ENCODE results near the gene EHBP1L1.

DNA sequence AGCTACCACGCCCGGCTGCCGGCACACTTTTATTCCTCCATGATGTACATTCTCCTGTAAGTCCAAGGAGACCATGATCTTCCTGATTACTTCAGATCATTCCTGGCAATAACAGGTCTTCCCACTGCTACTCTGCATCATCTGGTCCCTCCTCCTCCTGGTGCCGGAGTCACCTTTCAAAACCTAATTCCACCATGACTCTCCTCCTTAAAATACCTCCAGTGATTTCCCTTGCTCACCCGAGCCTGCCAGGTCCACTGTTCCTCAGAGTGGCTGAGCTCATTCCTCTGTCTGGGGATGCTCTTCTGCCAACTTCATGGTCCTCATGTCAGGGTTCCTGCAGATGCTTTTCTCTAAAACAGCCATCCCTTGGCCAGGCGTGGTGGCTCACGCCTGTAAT lies 13.8 kb upstream of the EHBP1L1 start:
- TF ChIP-seq, protein P1, sequence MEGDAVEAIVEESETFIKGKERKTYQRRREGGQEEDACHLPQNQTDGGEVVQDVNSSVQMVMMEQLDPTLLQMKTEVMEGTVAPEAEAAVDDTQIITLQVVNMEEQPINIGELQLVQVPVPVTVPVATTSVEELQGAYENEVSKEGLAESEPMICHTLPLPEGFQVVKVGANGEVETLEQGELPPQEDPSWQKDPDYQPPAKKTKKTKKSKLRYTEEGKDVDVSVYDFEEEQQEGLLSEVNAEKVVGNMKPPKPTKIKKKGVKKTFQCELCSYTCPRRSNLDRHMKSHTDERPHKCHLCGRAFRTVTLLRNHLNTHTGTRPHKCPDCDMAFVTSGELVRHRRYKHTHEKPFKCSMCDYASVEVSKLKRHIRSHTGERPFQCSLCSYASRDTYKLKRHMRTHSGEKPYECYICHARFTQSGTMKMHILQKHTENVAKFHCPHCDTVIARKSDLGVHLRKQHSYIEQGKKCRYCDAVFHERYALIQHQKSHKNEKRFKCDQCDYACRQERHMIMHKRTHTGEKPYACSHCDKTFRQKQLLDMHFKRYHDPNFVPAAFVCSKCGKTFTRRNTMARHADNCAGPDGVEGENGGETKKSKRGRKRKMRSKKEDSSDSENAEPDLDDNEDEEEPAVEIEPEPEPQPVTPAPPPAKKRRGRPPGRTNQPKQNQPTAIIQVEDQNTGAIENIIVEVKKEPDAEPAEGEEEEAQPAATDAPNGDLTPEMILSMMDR (IDR thresholded peaks at IDR 0.05), result no peak
- no peak for TF ChIP-seq POLR2A (IDR thresholded peaks at IDR 0.05)

Measured in lower leg skin (tissue), 3 donors.